GM04503 (cell line): ENCODE measurements around the gene GRAPL.
"Not testable (repeated sequence)": the region's sequence is repeated elsewhere in the genome, so short reads cannot be mapped to it uniquely, and the experiment has no call there.

Experiments
- DNase-seq: peaks from one replicate; pipeline ENCODE4 v3.0.0-alpha.2; 2012; ENCODE audit warnings: low read depth

Gene GRAPL

GRCh38 chr17:19188870-19189708, 61.7 kb downstream of the GRAPL start:
- not testable (repeated sequence) for DNase-seq

- not testable (repeated sequence) for DNase-seq
Observed at GRCh38 chr17:19189781-19190405, 62.5 kb downstream of the GRAPL start.

- not testable (repeated sequence) for DNase-seq
Observed at GRCh38 chr17:19196382-19197204, 69.2 kb downstream of the GRAPL start.

GRCh38 chr17:19202448-19202847, 75.1 kb downstream of the GRAPL start:
- not testable (repeated sequence) for DNase-seq

GRCh38 chr17:19203429-19203828, 76.0 kb downstream of the GRAPL start:
- DNase-seq, result not testable (repeated sequence)
